HG02610 (cell line): ENCODE measurements around the gene DOCK10.
"Not testable (repeated sequence)": the region's sequence is repeated elsewhere in the genome, so short reads cannot be mapped to it uniquely, and the experiment has no call there.

Experiments used
- ATAC-seq: cut with Tn5 transposase; IDR thresholded peaks from one replicate; pipeline ENCODE4 v1.9.1; 2021; ENCODE audit warnings: mild to moderate bottlenecking, moderate library complexity; ENCODE audit not compliant: unreplicated experiment

DOCK10 gene

DNA sequence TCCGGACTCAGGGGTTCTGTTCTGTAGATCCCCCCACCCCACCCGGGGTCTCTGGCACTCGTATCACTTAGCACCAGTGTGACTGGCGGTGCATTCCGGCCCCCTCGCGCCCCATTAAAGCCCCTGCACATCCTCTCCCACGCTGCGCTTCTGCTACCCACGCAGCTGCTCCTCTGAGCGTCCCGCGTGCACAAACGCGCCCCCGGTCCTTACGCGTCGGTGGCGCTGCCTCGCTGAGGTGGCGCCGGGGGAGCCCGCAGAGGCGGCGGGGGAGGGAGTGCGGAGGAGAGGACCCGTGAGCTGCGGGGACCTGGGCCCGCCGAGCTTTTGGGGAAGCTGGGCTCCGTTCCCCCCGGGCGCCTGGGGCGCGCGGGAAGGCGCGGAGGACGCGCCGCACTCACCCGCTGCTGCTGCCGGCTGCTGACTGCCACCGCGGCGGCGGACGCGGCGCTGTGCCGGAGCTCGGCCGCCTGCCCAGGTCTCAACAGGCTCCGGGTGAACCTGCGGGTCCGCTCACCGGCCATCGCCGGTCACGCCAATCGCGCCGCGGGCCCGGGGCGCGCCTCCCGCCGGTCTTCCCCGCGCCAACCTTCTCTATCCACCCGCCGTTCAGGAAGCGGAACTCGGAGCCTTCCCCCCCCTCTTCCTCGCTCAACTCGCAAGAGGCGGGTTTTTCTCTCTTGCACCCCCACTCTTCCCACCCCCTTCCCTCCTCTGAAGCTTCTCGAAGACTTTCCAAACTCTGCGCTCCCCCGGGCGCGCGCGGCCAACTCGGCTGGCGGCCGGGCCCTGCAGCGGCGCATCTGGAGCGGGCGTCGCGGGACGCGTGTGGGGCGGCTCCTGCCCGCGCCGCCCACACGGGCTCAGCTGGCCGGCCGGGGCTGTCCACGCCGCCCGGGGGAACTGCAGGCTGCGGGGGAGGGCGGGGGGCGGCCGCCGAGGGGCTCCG is at the start of gene DOCK10:
DOCK10 (minus strand) TSS at position 618 of the 949 bp plus-strand sequence; CDS start at position 524, 94 bp downstream.
- ATAC-seq: peak; percentile 23

DNA sequence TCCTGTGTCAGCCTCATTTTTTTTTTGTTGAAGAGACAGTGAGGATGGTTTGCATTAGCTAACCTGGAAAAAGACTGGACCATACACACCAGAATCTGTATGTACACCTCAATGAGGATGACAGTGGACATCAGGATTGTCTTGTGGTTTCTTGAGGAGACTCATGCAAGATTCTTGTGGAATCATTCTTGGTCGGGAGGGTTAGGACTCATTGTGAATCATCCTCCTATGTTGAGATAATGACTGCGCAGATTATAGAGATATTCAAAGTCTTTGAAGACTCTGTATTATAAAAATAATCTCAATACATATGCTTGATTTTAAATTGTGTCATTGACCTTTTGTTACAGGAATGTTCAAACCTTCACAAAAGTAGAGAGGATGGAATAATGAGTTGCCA is 49.1 kb upstream of the DOCK10 start:
- no peak for ATAC-seq

DNA sequence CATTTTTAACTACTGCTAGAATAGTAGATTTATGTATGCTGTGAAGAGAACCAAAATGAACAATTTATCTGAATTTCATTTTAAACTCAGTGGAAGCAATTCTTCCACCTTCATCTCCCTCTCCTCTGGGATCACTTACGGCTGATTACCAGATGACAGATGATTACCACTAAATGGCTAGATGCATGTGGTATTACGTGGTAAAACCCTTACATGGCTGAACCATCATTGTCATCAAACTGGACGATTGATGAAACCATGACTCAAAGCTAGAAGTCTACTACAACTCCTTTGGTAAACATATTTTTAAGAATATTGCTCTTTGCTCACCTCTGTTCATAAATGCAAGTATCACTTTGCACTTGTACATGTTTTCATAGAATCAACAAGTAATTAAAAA is 48.5 kb upstream of the DOCK10 start:
- ATAC-seq: no peak

DNA sequence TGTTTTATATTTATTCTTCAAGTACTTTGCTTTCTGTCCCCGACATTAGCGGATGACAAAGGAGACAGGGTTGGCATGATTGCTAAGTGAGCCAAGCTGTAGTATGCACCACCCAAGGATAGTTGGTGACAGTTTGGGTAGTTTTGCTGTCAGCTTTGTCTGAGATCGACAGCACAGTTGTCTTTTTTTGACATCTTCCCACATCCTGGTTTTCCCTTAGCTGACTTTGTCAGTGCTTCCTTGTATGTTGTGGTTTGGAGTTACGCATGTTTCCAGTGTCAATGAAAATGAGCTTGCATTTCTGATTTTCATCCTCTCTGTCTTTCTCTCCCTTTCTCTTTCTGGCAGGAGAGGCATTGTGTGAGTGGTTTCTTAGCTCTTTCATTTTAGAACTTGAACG is 44.6 kb upstream of the DOCK10 start:
- no peak for ATAC-seq

DNA sequence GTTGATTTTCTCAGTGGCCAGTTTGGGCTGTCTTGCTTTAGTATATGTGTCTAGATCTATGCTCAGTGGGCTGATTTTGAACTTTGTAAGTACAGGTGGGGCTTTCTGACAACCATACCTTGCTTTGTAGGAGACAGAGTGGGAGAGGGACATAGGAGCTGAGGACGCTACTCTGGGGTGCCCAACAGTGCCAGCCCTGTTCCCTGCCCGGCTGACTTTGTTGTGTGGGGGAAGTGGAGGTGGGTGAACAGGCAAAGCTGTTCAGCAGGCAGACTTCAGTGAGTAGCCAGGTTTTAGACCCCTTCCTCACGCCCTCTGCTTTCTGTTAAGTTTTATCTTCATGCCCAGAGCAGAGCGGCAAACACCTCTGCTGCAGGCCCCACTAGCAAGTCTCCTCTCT is 44.2 kb upstream of the DOCK10 start:
- no peak for ATAC-seq

DNA sequence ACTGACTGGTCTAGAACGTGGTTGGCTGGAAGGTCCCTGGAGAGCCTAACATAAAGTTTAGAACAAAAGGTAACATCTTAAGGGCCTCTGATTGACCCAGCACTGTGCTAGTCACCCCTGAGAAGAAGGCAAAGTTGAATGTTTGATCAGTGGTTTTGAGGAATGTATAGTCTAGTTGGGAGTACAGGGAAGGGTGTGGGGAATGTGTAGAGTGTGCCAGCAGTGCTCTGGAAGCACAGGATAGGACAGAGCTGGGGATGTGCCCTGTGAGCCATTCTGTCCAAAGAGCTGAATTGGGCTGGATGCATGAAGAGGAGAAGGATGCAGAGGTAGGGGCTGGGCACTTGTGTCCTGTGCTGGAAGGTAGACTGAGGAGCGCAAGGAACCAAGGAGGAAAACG is 41.0 kb upstream of the DOCK10 start:
- ATAC-seq: no peak

DNA sequence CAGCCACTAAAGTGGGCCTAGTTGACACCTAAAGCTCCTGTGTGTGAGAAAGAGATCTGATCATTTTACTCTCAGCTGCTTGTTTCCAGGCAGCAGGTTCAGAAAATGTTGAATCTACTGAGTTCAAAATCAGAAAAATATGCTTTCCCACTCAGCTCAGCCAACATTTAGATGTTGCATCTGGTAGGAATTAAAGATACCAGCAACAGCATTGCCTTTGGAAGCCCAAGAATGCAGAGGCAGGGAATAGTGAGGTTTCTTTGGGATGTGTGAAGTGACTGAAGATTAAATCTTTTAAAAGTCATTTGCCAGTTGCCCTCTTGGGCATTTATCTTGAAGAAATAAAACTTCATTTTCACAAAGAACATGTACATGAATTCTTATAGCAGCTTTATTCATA is 33.9 kb upstream of the DOCK10 start:
- no peak for ATAC-seq

DNA sequence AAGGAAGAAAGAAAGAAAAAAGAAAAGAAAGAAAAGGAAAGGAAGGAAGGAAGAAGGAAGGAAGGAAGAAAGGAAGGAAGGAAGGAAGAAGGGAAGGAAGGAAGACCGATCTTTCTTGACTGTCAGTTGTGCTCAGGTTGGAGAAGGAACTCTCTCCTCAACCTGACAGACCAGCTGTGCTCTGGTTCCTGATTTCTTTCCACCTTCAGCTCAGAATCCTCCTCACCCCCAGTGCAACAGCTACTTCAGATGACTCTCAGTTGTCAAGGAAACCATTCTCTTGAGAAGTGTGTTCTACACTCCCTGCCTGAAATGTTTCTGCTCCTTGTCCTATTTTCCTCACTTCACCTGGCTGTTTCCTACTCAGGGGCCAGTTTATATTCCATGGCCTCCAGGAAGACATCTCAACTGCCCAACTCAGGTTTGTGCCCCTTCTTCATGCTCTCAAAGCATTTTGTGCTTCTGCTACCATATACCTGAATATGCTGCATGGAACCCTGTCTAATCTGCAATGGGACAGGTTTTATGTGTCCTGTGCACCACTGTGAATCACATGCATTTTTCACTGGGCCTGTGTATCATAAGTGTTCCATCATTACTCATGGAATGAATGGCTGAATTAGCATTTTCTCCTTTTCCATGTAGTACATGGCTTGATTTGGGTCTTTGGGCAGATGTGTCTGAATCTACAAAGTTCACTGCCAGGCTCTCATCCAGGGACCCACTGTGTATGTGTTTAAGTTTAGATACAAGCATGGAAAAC is 32.8 kb upstream of the DOCK10 start:
- no peak for ATAC-seq

DNA sequence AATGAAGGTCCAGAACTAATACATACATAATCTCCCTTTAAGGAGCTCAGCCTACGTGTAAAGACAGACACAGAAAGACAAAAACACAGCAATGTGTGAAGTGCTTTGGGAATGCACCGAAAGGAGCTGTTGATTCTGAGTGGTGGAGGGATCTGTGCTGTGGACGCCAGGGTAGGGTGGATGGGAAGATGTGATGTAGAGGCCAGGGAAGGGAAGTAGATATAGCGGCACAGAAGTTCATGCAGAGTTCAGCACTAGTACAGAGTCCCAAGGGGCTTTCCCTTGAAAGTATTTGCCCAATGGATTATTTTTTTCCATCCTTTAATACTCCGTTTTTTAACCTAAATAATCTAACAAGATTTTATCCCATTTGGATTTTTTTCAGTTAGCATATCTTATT is 32.1 kb upstream of the DOCK10 start:
- no peak for ATAC-seq

DNA sequence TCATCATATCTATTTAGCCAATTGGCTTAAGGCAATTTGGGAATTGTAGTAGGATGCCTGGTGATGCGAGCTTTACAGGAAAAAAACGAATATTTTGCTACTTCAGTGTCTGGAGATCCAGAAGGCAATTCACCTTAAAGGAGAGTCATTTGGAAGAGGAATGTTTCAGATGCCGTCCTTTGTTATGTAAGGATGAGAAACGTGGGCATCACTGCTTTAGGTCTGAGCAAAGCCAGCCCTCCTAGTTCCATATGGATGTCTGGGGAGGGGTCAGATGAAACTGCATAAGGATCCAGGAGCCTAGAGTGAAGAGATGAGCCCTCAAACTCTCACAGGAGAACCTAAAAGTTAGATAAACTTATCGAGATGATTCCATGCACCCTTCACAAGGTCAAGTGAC is 30.9 kb upstream of the DOCK10 start:
- no peak for ATAC-seq

DNA sequence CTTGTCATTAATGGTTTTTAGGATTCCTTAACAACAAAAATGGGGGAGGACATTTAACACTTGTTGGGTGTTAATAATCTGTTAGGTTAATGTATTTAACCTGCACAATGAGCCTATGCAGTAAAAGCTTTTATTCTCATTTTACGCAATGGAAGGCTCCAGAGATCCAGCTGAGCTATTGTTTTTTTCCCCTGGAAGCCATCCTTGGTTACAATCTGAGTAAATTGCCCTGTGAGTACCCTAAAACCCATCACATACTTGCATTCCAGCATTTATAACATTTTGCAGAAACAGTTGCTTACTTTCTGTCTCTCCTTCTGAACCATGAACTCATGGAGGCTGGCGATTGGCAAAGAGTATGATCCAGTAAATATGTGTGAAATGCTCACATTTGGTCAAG is 30.2 kb upstream of the DOCK10 start:
- ATAC-seq: no peak

DNA sequence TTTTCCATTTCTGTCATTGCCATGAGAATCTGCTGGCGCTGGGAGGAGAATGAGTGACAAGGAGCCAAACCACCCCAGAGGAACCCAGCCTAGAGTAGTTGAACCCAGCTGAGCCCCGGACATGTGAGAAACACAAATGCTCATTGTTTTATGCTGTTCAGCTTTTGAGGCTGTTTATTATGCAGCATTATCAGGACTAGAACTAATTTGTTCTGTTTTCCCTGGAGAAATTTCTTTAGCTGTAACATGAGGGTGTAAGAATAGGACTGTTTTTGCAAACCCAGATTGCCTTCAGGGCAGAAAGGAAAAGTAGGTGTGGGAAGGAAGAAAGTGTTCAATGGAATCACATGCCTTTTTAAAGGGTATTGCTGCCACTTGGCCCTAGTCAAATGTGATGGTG is 28.5 kb upstream of the DOCK10 start:
- no peak for ATAC-seq

DNA sequence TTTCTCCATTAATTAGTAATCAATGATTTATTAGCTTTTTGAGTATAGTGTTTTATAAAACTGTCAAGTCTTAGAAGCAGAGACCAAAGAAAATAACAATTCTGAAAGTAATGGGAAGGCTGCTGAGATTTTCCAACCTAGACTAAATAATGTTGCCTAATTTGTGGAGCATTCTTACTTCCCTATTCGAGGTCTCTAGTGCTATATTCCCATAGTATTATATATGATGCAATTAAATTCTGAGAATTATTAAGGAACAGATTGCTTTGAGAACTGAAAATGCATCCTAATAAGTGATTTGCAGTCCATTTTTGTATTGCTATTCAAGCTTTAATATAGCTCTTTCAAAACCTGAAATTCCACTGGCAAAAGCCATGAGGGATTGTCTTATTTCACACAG is 27.7 kb upstream of the DOCK10 start:
- ATAC-seq: no peak

DNA sequence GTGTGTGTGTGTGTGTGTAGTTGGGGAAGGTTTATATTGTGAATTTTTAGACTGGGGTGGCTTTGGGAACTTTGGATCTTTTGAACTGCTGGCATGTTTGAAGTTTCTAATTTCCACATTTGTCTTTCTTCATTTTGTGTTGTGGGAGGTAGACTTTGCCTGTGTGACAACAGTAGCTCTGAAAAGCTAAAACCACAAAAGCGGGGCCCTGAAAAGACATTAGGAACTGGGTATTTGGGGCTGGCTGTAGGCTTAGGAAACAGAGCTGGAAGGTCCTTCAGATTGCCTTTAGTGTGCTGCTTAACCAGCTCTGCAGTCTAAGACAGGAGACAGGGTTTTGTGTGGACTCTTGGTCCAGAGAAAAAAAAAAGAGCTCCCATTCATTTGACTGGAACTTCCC is 27.2 kb upstream of the DOCK10 start:
- ATAC-seq: no peak

DNA sequence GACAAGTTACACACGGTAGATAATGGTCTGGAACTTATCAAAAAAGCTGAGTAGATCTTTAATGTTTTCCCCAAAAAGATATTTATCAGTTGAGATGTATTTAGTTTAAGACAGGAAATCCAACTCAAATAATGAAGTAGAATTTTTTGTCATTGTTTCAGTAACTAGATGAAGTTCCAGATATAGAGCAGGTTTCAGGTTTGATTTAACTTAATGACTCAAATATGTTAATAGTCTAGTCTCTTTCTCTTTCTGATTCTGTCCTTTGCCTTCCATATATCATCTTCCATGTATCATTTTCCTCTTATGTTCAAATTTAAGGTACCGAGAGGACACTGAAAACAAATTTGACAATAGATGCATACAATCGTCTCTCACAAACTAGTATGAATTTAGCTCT is 23.6 kb upstream of the DOCK10 start:
- peak; percentile 59 for ATAC-seq

DNA sequence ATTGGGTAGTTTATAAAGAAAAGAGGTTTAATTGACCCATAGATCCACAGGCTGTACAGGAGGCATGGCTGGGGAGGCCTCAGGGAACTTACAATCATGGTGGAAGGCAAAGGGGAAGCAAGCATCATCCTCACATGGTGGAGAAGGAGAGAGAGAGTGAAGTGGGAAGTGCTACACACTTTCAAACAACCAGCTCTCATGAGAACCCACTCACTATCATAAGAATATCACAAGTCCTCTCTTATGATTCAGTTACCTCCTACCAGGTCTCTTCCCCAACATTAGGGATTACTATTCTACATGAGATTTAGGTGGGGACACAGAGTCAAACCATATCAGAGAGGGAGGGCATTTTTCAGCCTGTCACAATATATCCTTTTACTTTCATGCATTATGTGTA is 22.7 kb upstream of the DOCK10 start:
- no peak for ATAC-seq

DNA sequence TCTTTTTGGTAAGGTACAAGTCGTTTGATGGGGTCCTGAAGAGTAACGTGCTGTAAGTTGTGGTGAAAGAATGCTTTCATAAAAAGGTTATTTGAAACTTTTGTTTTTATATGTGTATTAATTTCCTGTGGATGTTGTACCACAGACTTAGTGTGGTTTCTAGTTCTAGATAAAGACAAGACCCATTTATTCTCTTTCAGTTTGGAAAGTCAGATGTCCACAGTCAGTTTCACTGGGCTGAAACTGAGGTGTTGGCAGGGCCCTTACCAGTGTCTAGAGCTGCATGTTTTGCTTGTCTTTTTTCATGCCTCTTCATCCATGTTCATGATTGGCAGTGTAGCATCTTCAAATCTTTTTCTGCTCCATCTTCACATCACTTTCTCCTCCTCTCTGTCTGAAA is 22.1 kb upstream of the DOCK10 start:
- no peak for ATAC-seq

DNA sequence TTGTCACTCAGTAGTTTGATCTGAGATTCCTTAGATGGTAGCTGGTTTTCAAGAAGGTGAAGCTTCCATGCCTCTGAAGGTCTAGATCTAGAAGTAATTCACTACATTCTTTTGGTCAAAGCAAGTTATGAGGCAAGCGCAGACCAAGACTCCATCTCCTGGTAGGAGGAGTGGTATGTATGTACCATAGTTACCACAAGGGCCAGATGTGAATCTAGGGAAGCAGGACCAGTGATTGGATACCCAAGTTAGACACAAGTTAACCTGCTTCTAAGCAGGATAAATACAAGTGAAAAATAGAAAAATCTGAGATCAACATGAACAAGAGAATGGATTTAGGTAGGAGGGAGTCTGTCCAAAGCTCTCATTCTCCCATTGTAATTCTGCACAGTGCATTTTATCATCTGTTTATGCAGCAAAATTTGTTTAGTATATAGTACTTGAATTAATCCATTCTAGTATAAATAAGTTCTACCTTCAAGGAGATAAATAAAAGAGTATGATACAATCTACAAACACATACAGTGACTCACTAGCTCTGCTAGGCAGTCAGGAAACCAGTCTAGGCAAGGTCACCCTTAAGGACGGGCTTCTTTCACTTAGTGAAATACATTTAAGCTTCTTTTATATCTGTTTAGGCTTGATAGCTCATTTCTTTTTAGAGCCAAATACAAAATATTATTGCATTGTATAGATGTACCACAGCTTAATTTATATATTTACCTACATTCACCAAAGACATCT is 14.2 kb upstream of the DOCK10 start:
- no peak for ATAC-seq

DNA sequence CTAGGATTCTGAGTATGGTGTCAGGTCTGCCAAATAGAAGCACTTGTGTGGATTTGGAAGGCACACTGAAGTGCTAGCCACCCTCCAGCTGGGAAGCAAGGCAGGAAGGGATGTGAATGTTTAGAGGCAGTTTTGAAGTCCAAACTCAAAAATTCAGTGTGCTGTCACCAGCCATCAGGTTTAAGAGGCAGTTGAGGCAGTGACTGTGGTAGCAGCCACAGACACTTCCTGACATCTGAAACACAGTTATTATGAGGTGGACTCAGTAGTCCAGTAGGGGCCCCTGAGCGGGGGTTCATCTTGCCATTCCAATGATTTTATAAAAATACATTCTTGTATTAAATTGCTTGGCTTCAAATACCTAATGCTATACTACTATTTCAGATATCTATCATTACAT is 13.4 kb upstream of the DOCK10 start:
- ATAC-seq: no peak

DNA sequence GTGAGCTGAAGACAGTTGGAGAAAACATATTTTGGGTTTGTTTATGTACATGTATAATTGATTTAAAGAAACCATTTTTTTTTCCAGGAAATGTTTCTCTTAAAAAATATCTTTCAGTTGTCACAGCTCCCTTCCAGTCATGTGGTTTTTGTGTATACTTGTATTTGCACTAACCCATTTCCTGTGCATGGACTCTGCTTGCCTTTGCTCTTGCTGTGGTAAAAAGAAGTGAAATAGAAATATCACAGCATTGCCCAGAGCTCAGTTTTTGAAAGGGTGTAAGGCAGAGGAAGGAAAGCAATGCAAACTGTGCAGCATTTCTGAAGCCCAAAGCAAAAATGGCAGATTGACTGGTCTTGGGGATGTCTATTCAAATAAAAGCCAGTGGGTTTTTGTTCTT is 10.4 kb upstream of the DOCK10 start:
- peak; percentile 84 for ATAC-seq

DNA sequence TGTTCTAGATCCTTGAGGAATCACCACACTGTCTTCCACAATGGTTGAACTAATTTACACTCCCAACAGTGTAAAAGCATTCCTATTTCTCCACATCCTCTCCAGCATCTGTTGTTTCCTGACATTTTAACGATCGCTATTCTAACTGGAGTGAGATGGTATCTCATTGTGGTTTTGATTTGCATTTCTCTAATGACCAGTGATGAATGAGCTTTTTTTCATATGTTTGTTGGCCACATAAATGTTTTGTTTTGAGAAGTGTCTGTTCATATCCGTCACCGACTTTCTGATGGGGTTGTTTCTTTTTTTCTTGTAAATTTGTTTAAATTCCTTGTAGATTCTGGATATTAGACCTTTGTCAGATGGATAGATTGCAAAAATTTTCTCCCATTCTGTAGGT is 5.2 kb upstream of the DOCK10 start:
- not testable (repeated sequence) for ATAC-seq

DNA sequence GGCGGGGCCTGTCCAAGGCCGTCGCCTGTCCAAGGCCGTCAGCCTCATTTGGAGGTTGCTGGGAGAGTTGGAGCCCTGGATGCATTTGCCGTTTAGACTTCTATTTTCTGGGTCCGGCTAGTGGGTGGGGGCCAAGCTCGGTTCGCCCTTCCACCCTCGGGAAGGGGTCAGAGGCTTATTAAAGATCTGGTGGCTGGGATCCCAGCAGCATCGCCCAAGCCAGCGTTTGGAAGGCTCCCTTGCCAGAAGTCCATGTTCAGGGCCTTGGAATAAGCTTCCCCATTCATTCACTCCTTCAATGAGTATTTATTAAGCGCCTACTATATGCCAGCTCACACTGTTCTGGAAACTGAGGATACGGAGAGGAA is 516 bp upstream of the DOCK10 start:
- no peak for ATAC-seq
